GM12878 (cell line): Measurements from ENCODE around the gene TNFAIP2. TPM values are rescaled to one million over a fixed set of nuclear protein-coding genes. Genes with fewer than 3 reads are reported as not detected.

Experiments
- ATAC-seq: fragments of 200-7000 bp; cut with Tn5 transposase; 3 replicates; pipeline ENCODE4 v1.9.1; 2020; ENCODE audit warnings: mild to moderate bottlenecking, moderate library complexity
- BruUV-seq: library from RNA; stranded (reverse); fragments of 400-500 nt; replicated peaks from 2 replicates; lab custom pipeline; 2021; lab: Mats Ljungman, UMichigan
- CTCF ChIA-PET: fragments of 300-600 bp; sonication (Branson Sonifier 250); formaldehyde crosslinking; extraction: SDS; loops from one replicate; lab custom pipeline; 2021; ENCODE audit warnings: inconsistent platforms; lab: Yijun Ruan, JAX
- POLR2A ChIA-PET: fragments of 350-600 bp; formaldehyde crosslinking; extraction: SDS; loops from one replicate; lab custom pipeline; 2021; ENCODE audit warnings: inconsistent platforms; lab: Charles Lee
- RAD21 ChIA-PET: fragments of 300-600 bp; sonication (Branson Sonifier 250); formaldehyde crosslinking; loops from one replicate; lab custom pipeline; 2023; ENCODE audit warnings: antibody characterized with exemption; ENCODE audit not compliant: unreplicated experiment; lab: Charles Lee
- SMC1A ChIA-PET: fragments of 300-600 bp; sonication (Branson Sonifier 250); formaldehyde crosslinking; loops from one replicate; lab custom pipeline; 2023; ENCODE audit not compliant: unreplicated experiment, uncharacterized antibody; lab: Charles Lee
- DNase-seq: peaks from one replicate; pipeline ENCODE4 v3.0.0-alpha.2; 2011; ENCODE audit warnings: low read depth, low spot score
- FAIRE-seq: peaks from 3 replicates; lab custom pipeline; 2011; peaks lifted over from hg19 to GRCh38; lab: Jason Lieb, UNC
- H2AFZ ChIP-seq: 2 replicates; pipeline ENCODE4 v1.6.0; 2011; ENCODE audit warnings: low read depth, low read length, control low read depth; ENCODE audit not compliant: control insufficient read depth
- H3K27ac ChIP-seq: 2 replicates; pipeline ENCODE4 v1.5.1; 2011; ENCODE audit warnings: control low read depth; ENCODE audit not compliant: control insufficient read depth, insufficient read depth
- H3K27me3 ChIP-seq, 2 experiments: replicated peaks in 1 of 2; 2 replicates each; pipeline versions ENCODE4 v1.6.0 to v1.6.1; 2011; ENCODE audit warnings: low read length in 1 of 2; ENCODE audit not compliant: control insufficient read depth in 2 of 2, insufficient read depth in 2 of 2
- H3K36me3 ChIP-seq, 2 experiments: 2 replicates each; pipeline ENCODE4 v1.5.1; 2011; ENCODE audit warnings: low read length in 1 of 2; ENCODE audit not compliant: control insufficient read depth in 2 of 2, insufficient read depth in 2 of 2
- H3K4me1 ChIP-seq: 2 replicates; pipeline ENCODE4 v1.6.1; 2011; ENCODE audit warnings: mild to moderate bottlenecking, low read length, moderate library complexity, mixed read lengths; ENCODE audit not compliant: control insufficient read depth, insufficient read depth
- H3K4me2 ChIP-seq: 2 replicates; pipeline ENCODE4 v1.6.0; 2011; ENCODE audit warnings: control low read depth; ENCODE audit not compliant: control insufficient read depth, insufficient read depth
- H3K4me3 ChIP-seq: fragments of 200-600 bp; sonication (generic); 2 replicates; pipeline ENCODE4 v1.5.1; 2016
- H3K79me2 ChIP-seq: 2 replicates; pipeline ENCODE4 v1.6.0; 2011; ENCODE audit warnings: low read length; ENCODE audit not compliant: control insufficient read depth, insufficient read depth
- H3K9ac ChIP-seq: 2 replicates; pipeline ENCODE4 v1.8.0; 2011; ENCODE audit warnings: low read length, control low read depth, mixed read lengths; ENCODE audit not compliant: control insufficient read depth, insufficient read depth
- H3K9me3 ChIP-seq: replicated peaks from 3 replicates; pipeline ENCODE4 v1.5.1; 2011; ENCODE audit warnings: mild to moderate bottlenecking, low read length; ENCODE audit not compliant: control insufficient read depth, insufficient read depth
- H4K20me1 ChIP-seq: 2 replicates; pipeline ENCODE4 v1.6.0; 2011; ENCODE audit not compliant: control insufficient read depth, insufficient read depth
- BACH1 ChIP-seq: fragments of 450-650 bp; IDR thresholded peaks from 2 replicates; pipeline ENCODE4 v1.6.1; 2017; ENCODE audit warnings: mild to moderate bottlenecking, borderline replicate concordance
- LARP7 ChIP-seq: fragments of 450-650 bp; IDR thresholded peaks from 2 replicates; pipeline ENCODE4 v1.6.1; 2017; ENCODE audit warnings: mild to moderate bottlenecking
- MYC ChIP-seq: IDR thresholded peaks from 2 replicates; pipeline ENCODE4 v1.6.1; 2011; ENCODE audit warnings: mild to moderate bottlenecking, low read length, moderate library complexity, inconsistent platforms; ENCODE audit not compliant: insufficient read depth, insufficient replicate concordance, insufficient read length, severe bottlenecking
- NRF1 ChIP-seq: conservative IDR thresholded peaks from 2 replicates; pipeline ENCODE4 v1.6.1; 2011; ENCODE audit warnings: mild to moderate bottlenecking, low read depth, low read length, improper control_type of control experiment
- PAX5 ChIP-seq: IDR thresholded peaks from 2 replicates; pipeline ENCODE4 v1.6.1; 2011; ENCODE audit warnings: low read depth, low read length, borderline replicate concordance
- RELA ChIP-seq: fragments of 450-650 bp; IDR thresholded peaks from 2 replicates; pipeline ENCODE4 v1.8.0; 2014; ENCODE audit warnings: borderline replicate concordance; ENCODE audit not compliant: partially characterized antibody
- TBL1XR1 ChIP-seq: IDR thresholded peaks from 2 replicates; pipeline ENCODE4 v1.6.1; 2012; ENCODE audit warnings: low read depth, low read length, improper control_type of control experiment
- USF1 ChIP-seq: IDR thresholded peaks from 2 replicates; pipeline ENCODE4 v1.6.1; 2011; ENCODE audit warnings: borderline replicate concordance, low read depth, mild to moderate bottlenecking, moderate library complexity, mixed read lengths, low read length; ENCODE audit not compliant: insufficient read depth; ENCODE audit errors: extremely low read length
- ZBTB11 ChIP-seq: fragments of 450-650 bp; formaldehyde crosslinking; IDR thresholded peaks from 2 replicates; pipeline ENCODE4 v1.5.0; 2022; ENCODE audit warnings: mild to moderate bottlenecking, missing genetic modification characterization
- ZNF207 ChIP-seq: fragments of 450-650 bp; IDR thresholded peaks from 2 replicates; pipeline ENCODE4 v1.6.1; 2014; ENCODE audit warnings: antibody characterized with exemption, mild to moderate bottlenecking, borderline replicate concordance
- WGBS: methylation state at CpG from one replicate; pipeline ENCODE4 v1.1.6; 2016; ENCODE audit warnings: low lambda C conversion rate; ENCODE audit not compliant: insufficient replicate concordance, insufficient coverage; ENCODE audit errors: missing lambda C conversion rate; 5-methylcytosine and 5-hydroxymethylcytosine counted together
- in situ Hi-C: fragments of 300-500 bp; cut with MboI; formaldehyde crosslinking; loops from 9 replicates; pipeline ENCODE4 v1.14.3; 2018; ENCODE audit warnings: mixed read lengths
- intact Hi-C: fragments of 100-400 bp; cut with micrococcal nuclease; formaldehyde crosslinking; loops from one replicate; pipeline ENCODE4 v1.14.2; 2022; ENCODE audit not compliant: unreplicated experiment
- polyA plus RNA-seq, 11 experiments: library from polyadenylated mRNA; depleted of rRNA in 4 of 11; unstranded in 6 of 11; stranded (reverse) in 5 of 11; fragments of >200 nt; fragmentation: Nextera tagmentation in 4 of 11; fragmentation: Illumina TruSeq in 1 of 11; extraction: Ambion mirVana in 4 of 11; extraction: Trizol in 1 of 11; gene quantifications; 1 replicate in 1 of 11; 2 replicates in 10 of 11; pipeline versions ENCODE4 v1.2.1 to v1.2.3, GENCODE V29; 2011 to 2016; ENCODE audit warnings: inconsistent platforms in 2 of 11, missing spikeins in 2 of 11, low read depth in 1 of 11
- total RNA-seq, 4 experiments: library from RNA; depleted of rRNA in 3 of 4; stranded (reverse); fragments of >200 nt in 3 of 4; fragmentation: Illumina TruSeq in 1 of 4; extraction: Trizol in 1 of 4; gene quantifications; 2 replicates each; pipeline versions ENCODE4 v1.2.1 to v1.2.3, GENCODE V29; 2013 to 2021
- TF ChIP-seq, protein P1 (sequence below): IDR thresholded peaks from 2 replicates; pipeline ENCODE4 v1.6.1; 2011; ENCODE audit warnings: borderline replicate concordance, low read depth, mild to moderate bottlenecking, moderate library complexity, low read length; ENCODE audit not compliant: insufficient read depth, poor library complexity, severe bottlenecking
- TF ChIP-seq, protein P2 (sequence below): fragments of 450-650 bp; IDR thresholded peaks from 2 replicates; pipeline ENCODE4 v1.6.1; 2018; ENCODE audit warnings: mild to moderate bottlenecking, low read depth, moderate library complexity; ENCODE audit not compliant: partially characterized antibody

The TNFAIP2 gene
- total and polyA plus RNA-seq, 10 of the 15 experiments (the other 5 are each of a cell fraction or from before 2014, with no cell fraction given): 7.1 to 150 (median 74.5) TPM

GRCh38 chr14:103108749-103109207 is 14.5 kb upstream of the TNFAIP2 start:
- CTCF ChIA-PET: interaction anchor here (0.6 to 4.1 kb wide), 7 partner anchors 8 to 860 kb away, joined by 3 to 32 read pairs (median 4); partner anchors contain the start of gene TNFAIP2
- H2AFZ ChIP-seq: peak overlapping the region; percentile 33
- H3K9ac ChIP-seq: peak overlapping the region; percentile 41
- peak overlapping the region; percentile 30; the same call in 1 of the 2 replicates for H3K4me2 ChIP-seq
- H3K79me2 ChIP-seq: no peaks in the 10 kb centered on the region
- DNase-seq: no peak
- peak; percentile 65 for ATAC-seq
- H3K9me3 ChIP-seq: no peaks in the 10 kb centered on the region
- 22% methylated on average over 4 of the region's 9 CpGs for WGBS
- H3K4me1 ChIP-seq: peaks cover 63% of the 10 kb centered on the region
- H3K36me3 ChIP-seq: no peaks in the 10 kb centered on the region
- POLR2A ChIA-PET: interaction anchor here (0.9 to 1.6 kb wide), 3 partner anchors 10 to 32 kb away, joined by 3 to 7 read pairs (median 4); partner anchors contain the start of gene TNFAIP2
- FAIRE-seq: peak; percentile 7
- no peak overlapping the region for H3K4me3 ChIP-seq
- peaks cover 4 to 5% of the 10 kb centered on the region in 2 experiments; a peak in 2 of 4 replicates for H3K27me3 ChIP-seq
- peak overlapping the region; percentile 72 for H3K27ac ChIP-seq
- SMC1A ChIA-PET: interaction anchor here (0.7 to 4.9 kb wide), 3 partner anchors 32 to 183 kb away, joined by 3 to 22 read pairs (median 4); no protein-coding TSS in a partner anchor
- RAD21 ChIA-PET: interaction anchor here (4.2 kb wide), 1 partner anchor 32 kb away, joined by 40 read pairs; no protein-coding TSS in a partner anchor
- intact Hi-C loops (no loop called here), in situ Hi-C loops (loop anchor here (5.0 kb wide), 1 partner anchor 74 kb away; no protein-coding TSS in a partner anchor)
- H4K20me1 ChIP-seq: no peaks in the 10 kb centered on the region
- BruUV-seq: no TSS peak
- TF ChIP-seq ZNF207 (no peak), ZBTB11 (CRISPR knock-in tag) (no peak), MYC (no peak), BACH1 (peak; percentile 33; the same call in 1 of the 2 replicates), RELA (peak; percentile 71), NRF1 (no peak), PAX5 (0 out of 2 replicates have a peak, but pooled peaks have one; percentile 10), USF1 (no peak), LARP7 (no peak), TBL1XR1 (no peak)
- TF ChIP-seq, protein P1, sequence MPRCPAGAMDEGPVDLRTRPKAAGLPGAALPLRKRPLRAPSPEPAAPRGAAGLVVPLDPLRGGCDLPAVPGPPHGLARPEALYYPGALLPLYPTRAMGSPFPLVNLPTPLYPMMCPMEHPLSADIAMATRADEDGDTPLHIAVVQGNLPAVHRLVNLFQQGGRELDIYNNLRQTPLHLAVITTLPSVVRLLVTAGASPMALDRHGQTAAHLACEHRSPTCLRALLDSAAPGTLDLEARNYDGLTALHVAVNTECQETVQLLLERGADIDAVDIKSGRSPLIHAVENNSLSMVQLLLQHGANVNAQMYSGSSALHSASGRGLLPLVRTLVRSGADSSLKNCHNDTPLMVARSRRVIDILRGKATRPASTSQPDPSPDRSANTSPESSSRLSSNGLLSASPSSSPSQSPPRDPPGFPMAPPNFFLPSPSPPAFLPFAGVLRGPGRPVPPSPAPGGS: peak; percentile 59
- TF ChIP-seq, protein P2, sequence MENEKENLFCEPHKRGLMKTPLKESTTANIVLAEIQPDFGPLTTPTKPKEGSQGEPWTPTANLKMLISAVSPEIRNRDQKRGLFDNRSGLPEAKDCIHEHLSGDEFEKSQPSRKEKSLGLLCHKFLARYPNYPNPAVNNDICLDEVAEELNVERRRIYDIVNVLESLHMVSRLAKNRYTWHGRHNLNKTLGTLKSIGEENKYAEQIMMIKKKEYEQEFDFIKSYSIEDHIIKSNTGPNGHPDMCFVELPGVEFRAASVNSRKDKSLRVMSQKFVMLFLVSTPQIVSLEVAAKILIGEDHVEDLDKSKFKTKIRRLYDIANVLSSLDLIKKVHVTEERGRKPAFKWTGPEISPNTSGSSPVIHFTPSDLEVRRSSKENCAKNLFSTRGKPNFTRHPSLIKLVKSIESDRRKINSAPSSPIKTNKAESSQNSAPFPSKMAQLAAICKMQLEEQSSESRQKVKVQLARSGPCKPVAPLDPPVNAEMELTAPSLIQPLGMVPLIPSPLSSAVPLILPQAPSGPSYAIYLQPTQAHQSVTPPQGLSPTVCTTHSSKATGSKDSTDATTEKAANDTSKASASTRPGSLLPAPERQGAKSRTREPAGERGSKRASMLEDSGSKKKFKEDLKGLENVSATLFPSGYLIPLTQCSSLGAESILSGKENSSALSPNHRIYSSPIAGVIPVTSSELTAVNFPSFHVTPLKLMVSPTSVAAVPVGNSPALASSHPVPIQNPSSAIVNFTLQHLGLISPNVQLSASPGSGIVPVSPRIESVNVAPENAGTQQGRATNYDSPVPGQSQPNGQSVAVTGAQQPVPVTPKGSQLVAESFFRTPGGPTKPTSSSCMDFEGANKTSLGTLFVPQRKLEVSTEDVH: no peak
